Karpas-422 (cell line): ENCODE data around the gene MYO1E. TPM values are rescaled to one million over a fixed set of nuclear protein-coding genes. Genes with fewer than 3 reads are reported as not detected.

Source experiments
- DNase-seq: peaks from one replicate; pipeline ENCODE4 v3.0.0-alpha.2; 2015
- H2AFZ ChIP-seq: fragments of 200-600 bp; sonication (generic); 2 replicates; pipeline ENCODE4 v1.6.1; 2014; ENCODE audit warnings: antibody characterized with exemption, low read length, mixed read lengths
- H3K27ac ChIP-seq: fragments of 200-600 bp; sonication (generic); 2 replicates; pipeline ENCODE4 v1.5.1; 2014; ENCODE audit warnings: mild to moderate bottlenecking, low read length, moderate library complexity
- H3K27me3 ChIP-seq: fragments of 200-600 bp; sonication (generic); 2 replicates; pipeline ENCODE4 v1.6.1; 2014; ENCODE audit warnings: low read length, mixed read lengths
- H3K36me3 ChIP-seq: fragments of 200-600 bp; sonication (generic); 2 replicates; pipeline ENCODE4 v1.6.1; 2014; ENCODE audit warnings: low read length, mixed read lengths; ENCODE audit not compliant: insufficient read depth
- H3K4me1 ChIP-seq: fragments of 200-600 bp; sonication (generic); 2 replicates; pipeline ENCODE4 v1.6.1; 2014; ENCODE audit warnings: mild to moderate bottlenecking, low read length, mixed read lengths
- H3K4me2 ChIP-seq: fragments of 200-600 bp; sonication (generic); 2 replicates; pipeline ENCODE4 v1.6.1; 2014; ENCODE audit warnings: low read length, low read depth, mild to moderate bottlenecking; ENCODE audit not compliant: poor library complexity, severe bottlenecking
- H3K4me3 ChIP-seq: fragments of 200-600 bp; sonication (generic); 2 replicates; pipeline ENCODE4 v1.5.1; 2014; ENCODE audit warnings: mild to moderate bottlenecking, antibody characterized with exemption, low read length, mixed read lengths
- H3K79me2 ChIP-seq: fragments of 200-600 bp; sonication (generic); 2 replicates; pipeline ENCODE4 v1.6.1; 2014; ENCODE audit warnings: mild to moderate bottlenecking, low read length, mixed read lengths
- H3K9ac ChIP-seq: fragments of 200-600 bp; sonication (generic); 2 replicates; pipeline ENCODE4 v1.6.0; 2014; ENCODE audit warnings: low read length
- H3K9me2 ChIP-seq: fragments of 200-600 bp; sonication (generic), shearing (Covaris generic); replicated peaks from 2 replicates; pipeline ENCODE4 v1.6.0; 2014; ENCODE audit warnings: mild to moderate bottlenecking, low read length, moderate library complexity; ENCODE audit not compliant: insufficient read depth
- H3K9me3 ChIP-seq: fragments of 300-700, 200-600 bp; sonication (generic); 2 replicates; pipeline ENCODE4 v1.6.1; 2014; ENCODE audit warnings: low read length, mixed read lengths
- H4K20me1 ChIP-seq: fragments of 200-600 bp; sonication (generic); 2 replicates; pipeline ENCODE4 v1.6.1; 2014; ENCODE audit warnings: mild to moderate bottlenecking, antibody characterized with exemption, low read length, low read depth; ENCODE audit not compliant: insufficient read depth
- total RNA-seq: library from RNA; depleted of rRNA; stranded (reverse); fragments of >200 nt; shearing (Covaris generic); gene quantifications from 2 replicates; pipeline ENCODE4 v1.2.3, GENCODE V29; 2014; ENCODE audit warnings: low replicate concordance

MYO1E gene
- total RNA-seq, 1 experiment from 2014 or later = 1.5 TPM

DNA sequence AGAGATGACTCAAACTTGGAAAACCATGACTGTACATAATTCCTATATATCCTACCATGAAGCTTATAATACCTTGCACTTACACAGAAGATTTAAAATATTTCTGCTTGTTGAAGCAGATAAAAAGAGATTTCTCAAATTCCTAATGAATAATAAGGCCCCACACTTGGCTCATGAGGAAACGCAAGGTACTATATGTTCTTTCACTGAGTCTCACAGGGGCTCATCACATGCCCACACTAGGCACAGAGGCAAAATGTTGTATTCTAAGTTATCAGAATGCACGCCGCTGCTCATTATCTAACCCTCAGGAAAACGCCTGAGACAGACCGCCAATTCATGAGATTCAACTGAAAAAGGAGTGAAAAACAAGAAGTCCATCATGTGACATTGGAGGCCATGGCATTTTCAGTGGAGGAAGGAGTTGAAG, 5.6 kb downstream of the MYO1E start:
- H3K9me2 ChIP-seq = no peaks in the 10 kb centered on the region
- no peaks in the 10 kb centered on the region for H3K36me3 ChIP-seq
- no peak overlapping the region for H3K9ac ChIP-seq
- H2AFZ ChIP-seq = no peak overlapping the region
- no peaks in the 10 kb centered on the region for H4K20me1 ChIP-seq
- H3K27me3 ChIP-seq = no peaks in the 10 kb centered on the region
- H3K79me2 ChIP-seq = no peaks in the 10 kb centered on the region
- no peaks in the 10 kb centered on the region for H3K9me3 ChIP-seq
- H3K4me1 ChIP-seq = peaks cover 5% of the 10 kb centered on the region
- no peak overlapping the region for H3K27ac ChIP-seq
- no peak overlapping the region for H3K4me2 ChIP-seq
- no peak for DNase-seq
- no peak overlapping the region for H3K4me3 ChIP-seq

DNA sequence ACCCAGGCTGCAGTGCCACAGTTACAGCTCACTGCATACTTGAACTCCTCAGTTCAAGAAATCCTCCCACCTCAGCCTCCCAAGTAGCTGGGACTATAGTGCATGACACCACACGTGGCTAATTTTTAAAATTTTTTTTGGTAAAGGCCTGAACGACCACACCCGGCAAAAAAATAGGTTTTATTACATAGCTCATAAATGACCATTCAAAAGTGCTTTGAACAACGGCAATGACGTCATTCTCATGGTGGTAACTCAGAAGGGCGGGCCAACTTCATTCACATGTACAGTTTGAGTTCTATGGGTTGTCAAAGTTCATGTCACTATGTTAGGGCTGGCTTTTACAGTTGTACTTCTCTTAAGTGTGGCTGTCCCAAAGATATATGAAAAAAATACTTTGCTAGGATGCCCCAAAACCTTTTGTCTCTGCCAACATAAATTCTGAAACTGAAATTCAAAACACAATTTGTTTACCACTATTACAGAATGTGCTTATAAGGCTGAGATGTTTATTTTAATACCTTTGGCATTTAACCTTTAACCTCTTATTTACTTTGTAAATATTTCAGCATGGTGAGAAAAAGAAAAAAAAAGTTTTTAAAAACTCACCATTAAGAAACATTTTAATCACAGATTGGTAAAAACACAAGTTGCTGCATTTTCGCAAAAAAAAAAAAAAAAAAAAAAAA, 6.2 kb downstream of the MYO1E start:
- Histone ChIP-seq H3K4me2 (no peak overlapping the region), H3K36me3 (no peaks in the 10 kb centered on the region), H3K79me2 (no peaks in the 10 kb centered on the region)

DNA sequence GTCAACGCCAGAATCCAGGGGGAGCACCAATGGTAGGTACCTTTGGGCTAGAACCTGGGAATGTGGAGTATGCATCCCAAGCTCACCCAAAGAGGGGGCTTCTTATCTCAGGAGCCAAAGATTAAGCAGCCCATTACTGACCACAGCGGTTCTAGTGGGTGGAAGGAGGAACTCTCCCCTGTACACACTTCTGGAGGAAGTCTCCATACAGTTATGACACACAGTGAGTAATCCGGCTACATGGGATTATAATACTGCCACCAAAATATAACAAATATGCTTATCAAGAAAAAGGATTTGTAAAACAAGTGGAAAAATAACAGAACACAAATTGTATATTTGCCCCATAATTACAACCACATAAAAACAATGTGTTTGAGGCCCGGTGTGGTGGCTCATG, 8.4 kb downstream of the MYO1E start:
- no peak for DNase-seq
- no peaks in the 10 kb centered on the region for H3K4me1 ChIP-seq
- no peaks in the 10 kb centered on the region for H3K36me3 ChIP-seq
- H3K27me3 ChIP-seq = no peaks in the 10 kb centered on the region
- no peaks in the 10 kb centered on the region for H3K9me3 ChIP-seq
- no peak overlapping the region for H3K27ac ChIP-seq
- no peak overlapping the region for H3K4me2 ChIP-seq
- H3K4me3 ChIP-seq = no peak overlapping the region
- H3K9me2 ChIP-seq = no peaks in the 10 kb centered on the region
- H4K20me1 ChIP-seq = no peaks in the 10 kb centered on the region
- no peaks in the 10 kb centered on the region for H3K79me2 ChIP-seq
- no peak overlapping the region for H2AFZ ChIP-seq
- H3K9ac ChIP-seq = no peak overlapping the region

More for the DNA sequence above, 6.2 kb downstream of the MYO1E start:
- Histone ChIP-seq H3K9ac (no peak overlapping the region), H2AFZ (no peak overlapping the region), H3K27ac (no peak overlapping the region), H4K20me1 (no peaks in the 10 kb centered on the region), H3K4me3 (no peak overlapping the region), H3K9me3 (no peaks in the 10 kb centered on the region), H3K4me1 (peaks cover 2% of the 10 kb centered on the region; the same call in 1 of the 2 replicates), H3K27me3 (no peaks in the 10 kb centered on the region), H3K9me2 (no peaks in the 10 kb centered on the region)
- DNase-seq = no peak

DNA sequence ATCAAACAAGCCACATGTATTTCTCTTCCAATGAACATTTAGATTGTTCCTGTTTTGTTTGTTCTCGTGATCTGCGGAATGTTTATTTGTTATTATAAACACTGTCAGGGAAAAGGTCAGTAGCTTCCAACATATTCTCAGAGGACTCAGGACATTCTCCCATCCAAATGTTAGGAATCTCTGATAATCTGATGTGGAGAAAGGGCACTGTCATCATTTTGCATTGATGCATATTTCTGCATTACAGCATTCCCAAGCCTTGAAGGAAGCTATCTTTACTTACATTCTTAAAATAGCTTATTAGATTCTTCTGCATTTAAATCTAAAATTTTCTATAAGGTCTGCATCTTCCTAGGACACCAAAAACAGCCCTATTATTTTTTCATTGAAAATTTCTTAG, 10.3 kb downstream of the MYO1E start:
- Histone ChIP-seq H2AFZ (no peak overlapping the region), H3K27ac (no peak overlapping the region), H3K27me3 (no peaks in the 10 kb centered on the region), H3K79me2 (no peaks in the 10 kb centered on the region), H3K9me3 (no peaks in the 10 kb centered on the region), H3K4me2 (no peak overlapping the region), H3K9me2 (no peaks in the 10 kb centered on the region), H3K36me3 (no peaks in the 10 kb centered on the region), H3K4me1 (no peaks in the 10 kb centered on the region), H4K20me1 (no peaks in the 10 kb centered on the region), H3K4me3 (no peak overlapping the region), H3K9ac (no peak overlapping the region)
- no peak for DNase-seq

DNA sequence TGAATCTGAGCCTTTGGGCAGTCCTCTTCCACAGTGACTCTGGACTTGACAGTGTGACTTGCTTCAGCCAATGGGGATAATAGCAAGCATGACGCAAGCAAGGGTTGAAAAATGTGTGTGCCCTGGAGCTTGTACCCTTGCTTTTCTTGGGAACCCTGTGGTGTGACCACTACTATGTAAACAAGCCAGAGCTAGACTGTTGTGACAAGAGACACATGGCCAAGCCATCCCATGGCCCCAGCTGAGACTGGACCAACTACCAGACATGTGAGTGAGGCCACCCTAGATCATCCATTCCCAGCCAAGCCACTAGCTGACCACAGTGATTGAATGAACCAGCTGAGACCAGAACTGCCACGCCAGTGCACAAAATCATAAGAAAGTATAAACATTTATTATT, 11.8 kb downstream of the MYO1E start:
- H3K9me2 ChIP-seq = no peaks in the 10 kb centered on the region
- H3K4me1 ChIP-seq = peaks cover 4% of the 10 kb centered on the region
- no peaks in the 10 kb centered on the region for H3K79me2 ChIP-seq
- H2AFZ ChIP-seq = no peak overlapping the region
- no peaks in the 10 kb centered on the region for H3K27me3 ChIP-seq
- no peak overlapping the region for H3K9ac ChIP-seq
- H3K9me3 ChIP-seq = no peaks in the 10 kb centered on the region
- no peaks in the 10 kb centered on the region for H3K36me3 ChIP-seq
- H4K20me1 ChIP-seq = no peaks in the 10 kb centered on the region
- no peak overlapping the region for H3K27ac ChIP-seq
- H3K4me2 ChIP-seq = no peak overlapping the region
- H3K4me3 ChIP-seq = no peak overlapping the region
- no peak for DNase-seq

DNA sequence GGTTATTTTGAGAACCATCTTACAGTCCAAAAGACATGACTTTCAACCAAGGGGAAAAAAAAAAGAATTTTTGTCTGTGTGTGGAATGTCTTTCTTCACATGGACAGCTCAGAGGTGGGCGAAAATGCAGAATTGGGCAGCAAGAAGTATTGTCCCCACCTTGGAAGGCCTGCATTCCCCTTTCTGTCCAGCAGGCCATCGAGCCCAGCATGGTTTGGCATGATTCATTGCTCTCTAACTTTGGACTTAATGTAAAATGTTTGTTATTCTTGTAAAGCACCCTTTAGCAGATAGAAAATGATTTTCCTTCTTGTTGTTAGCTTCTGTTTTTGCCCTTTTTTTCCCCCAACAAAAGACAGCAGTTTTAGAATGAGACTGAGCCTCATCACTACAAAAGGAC, 12.4 kb downstream of the MYO1E start:
- H3K36me3 ChIP-seq = no peaks in the 10 kb centered on the region
- H3K9ac ChIP-seq = no peak overlapping the region
- DNase-seq = no peak
- H3K9me3 ChIP-seq = no peaks in the 10 kb centered on the region
- H3K27me3 ChIP-seq = no peaks in the 10 kb centered on the region
- H3K79me2 ChIP-seq = no peaks in the 10 kb centered on the region
- H2AFZ ChIP-seq = no peak overlapping the region
- H3K4me2 ChIP-seq = no peak overlapping the region
- H4K20me1 ChIP-seq = no peaks in the 10 kb centered on the region
- no peaks in the 10 kb centered on the region for H3K9me2 ChIP-seq
- peaks cover 10% of the 10 kb centered on the region for H3K4me1 ChIP-seq
- H3K27ac ChIP-seq = no peak overlapping the region
- no peak overlapping the region for H3K4me3 ChIP-seq

DNA sequence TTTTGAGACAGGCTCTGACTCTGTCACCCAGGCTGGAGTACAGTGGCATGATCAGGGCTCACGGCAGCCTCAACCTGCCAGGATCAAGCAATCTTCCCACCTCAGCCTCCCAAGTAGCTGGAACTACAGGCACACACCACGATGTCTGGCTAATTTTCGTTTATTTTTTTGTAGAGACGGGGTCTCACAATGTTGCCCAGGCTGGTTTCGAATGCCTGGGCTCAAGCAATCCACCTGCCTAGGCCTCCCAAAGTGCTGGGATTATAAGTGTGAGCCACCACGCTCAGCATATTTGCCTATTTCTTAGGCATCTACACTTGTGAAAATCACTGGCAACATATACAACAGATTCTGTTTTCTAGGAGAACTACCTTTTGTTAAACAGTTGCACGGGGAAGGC, 16.9 kb downstream of the MYO1E start:
- Histone ChIP-seq H3K9ac (no peak overlapping the region), H3K27me3 (no peaks in the 10 kb centered on the region), H3K27ac (no peak overlapping the region), H3K36me3 (no peaks in the 10 kb centered on the region), H4K20me1 (no peaks in the 10 kb centered on the region), H3K9me2 (no peaks in the 10 kb centered on the region), H2AFZ (no peak overlapping the region), H3K4me1 (peaks cover 11% of the 10 kb centered on the region), H3K4me3 (no peak overlapping the region), H3K4me2 (no peak overlapping the region), H3K79me2 (no peaks in the 10 kb centered on the region), H3K9me3 (no peaks in the 10 kb centered on the region)
- no peak for DNase-seq

DNA sequence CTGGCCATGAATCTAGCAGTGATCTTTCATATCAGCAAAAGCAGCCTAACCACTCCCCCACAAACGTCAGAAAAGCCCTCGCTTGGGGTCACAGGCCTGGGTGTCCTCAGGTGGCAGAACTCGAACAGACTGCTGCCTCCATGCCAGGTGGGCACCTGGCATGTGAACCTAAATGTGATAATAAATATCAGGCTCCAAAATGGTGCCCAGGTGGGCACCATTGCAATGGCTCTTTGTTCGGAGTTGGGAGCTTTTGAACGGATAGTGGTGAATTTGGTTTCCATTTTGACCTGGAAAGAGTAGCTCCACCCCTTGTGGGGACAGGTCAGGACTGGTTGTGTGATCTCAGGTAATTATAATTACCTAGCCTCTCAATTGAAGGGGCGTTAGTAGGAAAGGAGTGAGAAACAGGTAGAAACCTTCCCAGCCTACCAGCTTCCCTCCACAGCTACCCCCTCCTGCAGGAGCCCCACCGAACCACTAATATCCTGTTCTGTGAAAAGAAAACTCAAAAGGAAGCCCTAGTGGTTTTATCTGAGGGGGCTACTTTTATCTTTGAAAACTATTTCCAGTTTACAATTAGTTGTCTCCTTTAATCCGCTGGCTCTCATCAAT, 18.1 kb downstream of the MYO1E start:
- no peak overlapping the region for H2AFZ ChIP-seq
- no peak overlapping the region for H3K9ac ChIP-seq
- no peak overlapping the region for H3K4me3 ChIP-seq
- no peaks in the 10 kb centered on the region for H3K27me3 ChIP-seq
- H3K27ac ChIP-seq = no peak overlapping the region
- no peak for DNase-seq
- no peaks in the 10 kb centered on the region for H3K9me3 ChIP-seq
- no peak overlapping the region for H3K4me2 ChIP-seq
- H3K36me3 ChIP-seq = no peaks in the 10 kb centered on the region
- H4K20me1 ChIP-seq = no peaks in the 10 kb centered on the region
- H3K4me1 ChIP-seq = peaks cover 11% of the 10 kb centered on the region
- no peaks in the 10 kb centered on the region for H3K9me2 ChIP-seq
- no peaks in the 10 kb centered on the region for H3K79me2 ChIP-seq
